HEK293T (cell line): ENCODE data around the gene SPATA32.

Source experiments
- ARNT ChIP-seq: fragments of 450-650 bp; IDR thresholded peaks from 2 replicates; pipeline ENCODE4 v1.6.1; 2017; ENCODE audit warnings: mild to moderate bottlenecking
- BHLHE40 ChIP-seq: fragments of 450-650 bp; IDR thresholded peaks from 2 replicates; pipeline ENCODE4 v1.6.1; 2016; ENCODE audit warnings: mild to moderate bottlenecking, moderate library complexity, borderline replicate concordance
- ELF4 ChIP-seq: fragments of 450-650 bp; IDR thresholded peaks from 2 replicates; pipeline ENCODE4 v1.6.1; 2017; ENCODE audit warnings: antibody characterized with exemption
- FOXA1 ChIP-seq: fragments of 450-650 bp; IDR thresholded peaks from 2 replicates; pipeline ENCODE4 v1.6.1; 2016; ENCODE audit warnings: mild to moderate bottlenecking
- FOXK2 ChIP-seq: fragments of 450-650 bp; IDR thresholded peaks from 2 replicates; pipeline ENCODE4 v1.6.1; 2016; ENCODE audit warnings: mild to moderate bottlenecking
- FOXM1 ChIP-seq: fragments of 450-650 bp; IDR thresholded peaks from 2 replicates; pipeline ENCODE4 v1.6.1; 2017; ENCODE audit warnings: mild to moderate bottlenecking, borderline replicate concordance
- HDGF ChIP-seq: fragments of 450-650 bp; IDR thresholded peaks from 2 replicates; pipeline ENCODE4 v1.6.1; 2017; ENCODE audit warnings: antibody characterized with exemption, borderline replicate concordance
- NFRKB ChIP-seq: fragments of 450-650 bp; IDR thresholded peaks from 2 replicates; pipeline ENCODE4 v1.6.1; 2016; ENCODE audit warnings: mild to moderate bottlenecking, moderate library complexity
- SP1 ChIP-seq: fragments of 450-650 bp; IDR thresholded peaks from 2 replicates; pipeline ENCODE4 v1.6.1; 2017
- TARDBP ChIP-seq: fragments of 450-650 bp; IDR thresholded peaks from 2 replicates; pipeline ENCODE4 v1.6.1; 2016
- TF ChIP-seq, protein P1 (sequence below): fragments of 450-650 bp; IDR thresholded peaks from 2 replicates; pipeline ENCODE4 v1.6.1; 2016

DNA sequence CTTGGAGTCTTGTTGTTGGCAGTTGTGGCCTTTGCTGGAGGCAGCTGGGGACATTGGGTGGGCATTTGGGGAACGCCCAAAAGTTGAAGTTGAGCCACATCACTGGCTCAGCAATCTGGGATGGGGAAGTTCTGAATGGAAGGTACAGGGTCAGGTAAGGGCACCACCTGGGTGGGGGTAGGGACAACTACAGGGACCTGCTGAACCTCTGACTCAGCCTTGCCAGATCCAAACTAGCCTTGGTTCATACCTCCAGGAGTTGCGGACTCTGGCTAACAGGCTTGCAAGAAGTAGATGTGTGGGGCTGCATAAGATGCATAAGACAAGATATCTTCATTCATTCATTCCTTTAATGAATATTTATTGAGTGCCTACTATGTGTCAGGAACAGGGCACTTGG, 24.2 kb downstream of the SPATA32 start:
- TF ChIP-seq FOXK2 (no peak), TARDBP (no peak), BHLHE40 (no peak), NFRKB (no peak), HDGF (no peak), FOXM1 (no peak), ELF4 (no peak), ARNT (no peak), FOXA1 (no peak), SP1 (no peak)
- TF ChIP-seq, protein P1, sequence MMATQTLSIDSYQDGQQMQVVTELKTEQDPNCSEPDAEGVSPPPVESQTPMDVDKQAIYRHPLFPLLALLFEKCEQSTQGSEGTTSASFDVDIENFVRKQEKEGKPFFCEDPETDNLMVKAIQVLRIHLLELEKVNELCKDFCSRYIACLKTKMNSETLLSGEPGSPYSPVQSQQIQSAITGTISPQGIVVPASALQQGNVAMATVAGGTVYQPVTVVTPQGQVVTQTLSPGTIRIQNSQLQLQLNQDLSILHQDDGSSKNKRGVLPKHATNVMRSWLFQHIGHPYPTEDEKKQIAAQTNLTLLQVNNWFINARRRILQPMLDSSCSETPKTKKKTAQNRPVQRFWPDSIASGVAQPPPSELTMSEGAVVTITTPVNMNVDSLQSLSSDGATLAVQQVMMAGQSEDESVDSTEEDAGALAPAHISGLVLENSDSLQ = no peak
